Colonic mucosa (tissue), 4 donors: ENCODE measurements around the gene BSG. TPM values are rescaled to one million over a fixed set of nuclear protein-coding genes. Genes with fewer than 3 reads are reported as not detected.

Experiments
- DNase-seq: peaks from one replicate; pipeline ENCODE4 v3.0.0-alpha.2; 2020
- H3K27ac ChIP-seq: fragments of 200-600 bp; one replicate; pipeline ENCODE4 v1.8.0; 2021
- H3K27me3 ChIP-seq: fragments of 200-600 bp; one replicate; pipeline ENCODE4 v1.8.0; 2021
- H3K36me3 ChIP-seq: fragments of 200-600 bp; one replicate; pipeline ENCODE4 v1.8.0; 2021
- H3K4me1 ChIP-seq: fragments of 200-600 bp; one replicate; pipeline ENCODE4 v1.8.0; 2021; ENCODE audit warnings: mild to moderate bottlenecking
- H3K4me3 ChIP-seq: fragments of 200-600 bp; one replicate; pipeline ENCODE4 v1.8.0; 2021
- H3K9ac ChIP-seq, 2 donors: one replicate each; pipeline ENCODE4 v1.7.0; 2013; ENCODE audit warnings: control low read depth in 2 of 2, low read depth in 2 of 2, low read length in 2 of 2
- H3K9me3 ChIP-seq: fragments of 200-600 bp; one replicate; pipeline ENCODE4 v1.8.0; 2021
- CTCF ChIP-seq: fragments of 200-600 bp; IDR thresholded peaks from one replicate; pipeline ENCODE4 v1.8.0; 2022; ENCODE audit warnings: antibody characterized with exemption, mild to moderate bottlenecking
- intact Hi-C: fragments of 100-400 bp; cut with DNase I; formaldehyde crosslinking; loops from one replicate; pipeline ENCODE4 v1.14.1; 2022
- total RNA-seq, 2 donors: library from RNA; stranded (reverse); fragmentation: NEBNext Ultra II Directional in 1 of 2; extraction: Animal tissue kit (Norgen Biotek cat#: 25700) in 1 of 2; gene quantifications; one replicate each; pipeline ENCODE4 v1.2.1, GENCODE V29; 2021
- donor health status: healthy.
- donor health status: DM: no; HTN: no; CAD: no.
- donor health status: DM: no; HTN: no; CAD: no.

The BSG gene
- total RNA-seq, 2 donors from 2014 or later = 920 to 1,084 TPM

- intact Hi-C loops = no loop called here
- Histone ChIP-seq H3K27ac (no peak overlapping the region), H3K27me3 (peaks cover 4% of the 10 kb centered on the region), H3K4me3 (no peak overlapping the region), H3K9me3 (no peaks in the 10 kb centered on the region), H3K9ac (no peak overlapping the region), H3K4me1 (no peaks in the 10 kb centered on the region), H3K36me3 (peaks cover 5% of the 10 kb centered on the region)
- DNase-seq = no peak
- no peak for TF ChIP-seq CTCF
Observed at GRCh38 chr19:616747-617526, 44.5 kb downstream of the BSG start.

- H3K4me1 ChIP-seq = no peaks in the 10 kb centered on the region
- H3K27me3 ChIP-seq = peaks cover 4% of the 10 kb centered on the region
- no peak overlapping the region for H3K4me3 ChIP-seq
- peaks cover 5% of the 10 kb centered on the region for H3K36me3 ChIP-seq
- DNase-seq = no peak
- intact Hi-C loops = no loop called here
- no peak for TF ChIP-seq CTCF
- H3K27ac ChIP-seq = no peak overlapping the region
- no peak overlapping the region for H3K9ac ChIP-seq
- no peaks in the 10 kb centered on the region for H3K9me3 ChIP-seq
Observed at GRCh38 chr19:617551-618246, 45.3 kb downstream of the BSG start.

GRCh38 chr19:618247-618619 is 45.8 kb downstream of the BSG start:
- H3K9me3 ChIP-seq = no peaks in the 10 kb centered on the region
- peaks cover 5% of the 10 kb centered on the region for H3K36me3 ChIP-seq
- no peak overlapping the region for H3K4me3 ChIP-seq
- H3K27ac ChIP-seq = no peak overlapping the region
- no peak for DNase-seq
- no peak for TF ChIP-seq CTCF
- peaks cover 4% of the 10 kb centered on the region for H3K27me3 ChIP-seq
- no peak overlapping the region for H3K9ac ChIP-seq
- intact Hi-C loops = no loop called here
- H3K4me1 ChIP-seq = no peaks in the 10 kb centered on the region

GRCh38 chr19:618674-619285 is 46.4 kb downstream of the BSG start:
- no peaks in the 10 kb centered on the region for H3K9me3 ChIP-seq
- H3K36me3 ChIP-seq = peaks cover 5% of the 10 kb centered on the region
- H3K4me3 ChIP-seq = no peak overlapping the region
- intact Hi-C loops = no loop called here
- H3K27ac ChIP-seq = no peak overlapping the region
- H3K9ac ChIP-seq = no peak overlapping the region
- TF ChIP-seq CTCF = no peak
- H3K4me1 ChIP-seq = no peaks in the 10 kb centered on the region
- no peak for DNase-seq
- peaks cover 4% of the 10 kb centered on the region for H3K27me3 ChIP-seq

- DNase-seq = no peak
- H3K36me3 ChIP-seq = peaks cover 5% of the 10 kb centered on the region
- intact Hi-C loops = no loop called here
- no peak for TF ChIP-seq CTCF
- H3K4me1 ChIP-seq = no peaks in the 10 kb centered on the region
- H3K27me3 ChIP-seq = peaks cover 4% of the 10 kb centered on the region
- H3K27ac ChIP-seq = no peak overlapping the region
- no peaks in the 10 kb centered on the region for H3K9me3 ChIP-seq
- H3K9ac ChIP-seq = no peak overlapping the region
- H3K4me3 ChIP-seq = no peak overlapping the region
Observed at GRCh38 chr19:619286-620002, 47.0 kb downstream of the BSG start.
